GM21367 (cell line): ENCODE measurements around the gene PNCK.

Source experiments
- ATAC-seq: cut with Tn5 transposase; IDR thresholded peaks from one replicate; pipeline ENCODE4 v1.9.1; 2021; ENCODE audit not compliant: unreplicated experiment

PNCK gene

DNA sequence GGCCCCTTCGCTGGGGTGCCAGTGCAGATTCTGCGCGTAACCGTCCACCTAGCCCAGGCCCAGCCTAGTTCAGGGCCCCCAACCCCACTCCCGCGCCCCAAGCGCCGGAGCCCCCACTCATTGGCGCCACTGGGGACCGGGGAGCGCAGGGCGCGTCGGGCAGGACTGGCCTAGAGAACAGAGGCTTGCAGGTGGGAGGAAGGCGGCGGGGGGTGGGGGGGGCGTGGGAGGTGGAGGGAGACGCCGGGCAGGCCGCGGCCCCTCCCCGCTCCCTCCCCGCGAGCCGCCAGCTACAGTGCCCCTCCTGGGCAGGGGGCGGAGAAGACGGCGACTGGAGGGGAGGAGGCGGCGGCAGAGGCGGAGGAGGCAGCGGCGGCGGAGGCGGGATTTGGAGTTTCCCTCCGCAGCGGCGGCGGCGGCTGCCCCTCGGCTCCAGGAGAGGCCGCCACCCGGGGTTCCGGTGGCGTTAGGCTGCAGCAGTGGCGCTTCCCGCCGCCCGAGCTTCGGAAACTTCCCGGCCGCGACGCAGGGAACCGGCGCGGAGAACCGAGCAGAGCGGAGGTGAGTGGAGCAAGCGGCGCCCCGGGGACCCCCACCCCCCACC, 31.5 kb downstream of the PNCK start:
- no peak for ATAC-seq

DNA sequence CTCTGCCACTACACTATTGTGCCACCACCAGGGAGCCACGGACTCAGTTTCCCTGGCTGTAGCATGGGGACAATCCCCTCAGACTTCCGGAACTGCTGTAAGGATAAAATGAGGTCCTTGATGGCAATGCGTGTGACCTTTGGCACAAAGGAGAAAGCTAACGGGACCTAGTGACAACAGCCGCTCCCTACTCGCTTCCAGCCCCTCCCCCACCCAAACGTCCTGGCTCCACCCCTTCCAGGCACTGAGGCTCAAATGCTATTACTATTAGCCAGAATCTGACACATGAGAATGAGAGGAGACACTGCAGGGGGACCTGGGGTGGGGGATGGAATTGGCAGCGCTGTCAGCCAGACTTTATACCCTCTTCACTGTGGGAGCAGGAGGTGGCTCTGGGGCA, 32.0 kb downstream of the PNCK start:
- ATAC-seq = no peak

DNA sequence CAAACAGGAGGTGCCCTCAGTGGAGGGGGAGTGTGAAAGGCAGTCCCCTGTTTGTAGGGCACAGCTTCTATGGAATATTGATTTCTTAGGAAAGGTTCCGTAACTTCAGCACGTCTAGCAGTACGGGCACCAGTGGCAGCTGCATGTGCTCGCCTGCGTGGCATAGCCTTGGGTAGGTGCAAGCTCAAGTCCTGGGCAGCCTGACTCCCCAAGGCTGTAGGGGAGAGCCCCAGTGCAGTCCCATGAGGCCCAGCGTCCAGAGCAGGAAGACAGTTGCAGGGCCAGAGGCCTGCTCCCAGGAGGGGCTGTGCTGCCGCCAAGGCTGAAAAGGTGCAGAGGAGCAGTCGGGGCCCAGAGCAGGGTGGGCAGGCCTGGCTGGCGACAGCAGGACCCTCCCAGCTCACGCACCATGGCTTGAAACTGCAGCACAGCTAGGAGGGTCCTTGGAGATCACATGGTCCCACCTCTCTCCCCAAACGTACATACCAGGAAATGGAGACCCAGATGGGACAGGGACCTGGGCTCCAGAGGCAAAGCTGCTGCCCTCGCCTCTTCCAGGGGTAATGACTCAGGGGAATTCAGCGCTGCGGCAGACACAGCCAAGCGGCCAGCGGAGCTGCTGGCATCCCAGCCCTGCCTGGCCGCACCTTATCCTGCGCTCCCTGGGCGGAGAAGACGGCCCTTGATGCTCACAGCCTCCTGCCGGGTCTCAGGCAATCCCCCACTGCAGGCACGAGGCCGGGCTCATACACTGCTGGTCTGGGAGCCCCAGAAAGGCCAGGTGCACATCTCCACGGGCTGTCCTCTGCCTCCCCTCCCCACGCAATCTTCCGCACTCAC, 32.7 kb downstream of the PNCK start:
- ATAC-seq = no peak

DNA sequence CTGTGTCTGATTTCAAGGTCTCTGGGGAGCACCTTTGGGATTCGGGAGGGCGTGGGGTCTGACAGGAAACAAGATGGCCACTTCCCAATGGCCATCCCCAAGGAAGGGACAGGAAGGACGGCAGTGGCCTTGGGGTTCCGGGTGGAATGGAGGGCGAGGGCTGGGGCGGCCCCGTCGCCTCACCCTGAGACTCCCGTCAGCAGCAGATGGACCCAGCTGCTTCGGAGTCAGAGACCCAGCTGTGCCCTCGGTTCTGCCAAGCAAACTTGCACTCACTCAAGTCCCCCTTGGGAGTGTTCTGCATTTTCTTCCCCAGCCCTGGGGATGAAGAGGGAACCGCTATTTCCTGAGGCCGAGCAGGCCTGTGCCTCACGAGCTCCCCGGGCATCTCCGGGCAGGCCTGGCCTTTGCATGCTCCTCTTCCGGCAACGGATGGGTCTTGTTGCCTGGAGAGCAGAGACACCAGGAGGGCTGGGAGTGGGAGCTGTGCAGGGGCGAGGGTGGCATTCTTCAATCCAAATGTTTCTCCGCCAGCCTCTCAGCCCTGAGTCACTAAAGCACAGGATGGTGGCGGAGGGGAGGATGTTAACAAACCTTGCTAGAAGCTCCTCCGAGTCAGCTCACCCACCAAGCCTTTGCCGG, 33.4 kb downstream of the PNCK start:
- no peak for ATAC-seq

DNA sequence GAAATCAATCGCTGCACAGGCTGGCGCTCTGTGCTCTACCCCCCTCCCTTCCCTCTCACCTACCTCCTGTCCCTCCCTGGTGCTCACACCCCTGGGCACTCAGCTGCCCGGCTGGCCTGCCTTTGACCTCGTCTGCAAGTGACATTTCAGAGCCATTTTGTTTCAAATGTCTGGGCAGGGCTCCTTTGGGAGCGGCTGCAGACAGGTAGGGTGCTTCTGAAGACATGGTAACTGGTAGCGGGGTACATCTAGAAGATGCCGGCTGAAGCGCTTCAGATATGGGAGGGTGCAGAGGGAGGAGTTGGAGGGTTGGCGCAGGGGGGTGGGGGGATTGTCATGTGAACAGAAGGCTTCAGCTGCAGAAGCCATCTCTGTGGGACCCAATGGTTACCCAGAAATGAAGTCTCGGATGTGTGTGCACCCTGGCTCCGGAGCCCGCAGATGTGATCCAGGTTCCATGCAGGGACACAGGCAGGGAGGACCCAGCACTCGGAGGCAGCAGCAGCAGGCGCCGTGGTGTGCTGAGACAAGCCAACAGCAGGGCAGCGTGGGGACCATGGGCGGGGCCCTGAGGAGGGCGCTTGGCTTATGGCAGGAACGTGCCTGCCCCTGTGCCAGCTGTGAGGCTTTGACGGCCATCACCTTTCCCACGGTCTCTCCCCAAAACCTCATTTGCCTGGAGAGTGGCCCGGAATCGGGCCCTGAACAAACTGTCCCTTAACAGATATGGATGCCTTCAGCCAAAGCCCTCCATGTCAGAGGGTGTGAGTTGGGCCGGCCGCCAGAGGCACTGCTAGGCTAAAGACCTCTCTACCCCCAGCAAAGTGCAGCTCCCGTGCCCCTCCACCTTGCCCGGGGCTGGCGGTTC, 34.2 kb downstream of the PNCK start:
- no peak for ATAC-seq

DNA sequence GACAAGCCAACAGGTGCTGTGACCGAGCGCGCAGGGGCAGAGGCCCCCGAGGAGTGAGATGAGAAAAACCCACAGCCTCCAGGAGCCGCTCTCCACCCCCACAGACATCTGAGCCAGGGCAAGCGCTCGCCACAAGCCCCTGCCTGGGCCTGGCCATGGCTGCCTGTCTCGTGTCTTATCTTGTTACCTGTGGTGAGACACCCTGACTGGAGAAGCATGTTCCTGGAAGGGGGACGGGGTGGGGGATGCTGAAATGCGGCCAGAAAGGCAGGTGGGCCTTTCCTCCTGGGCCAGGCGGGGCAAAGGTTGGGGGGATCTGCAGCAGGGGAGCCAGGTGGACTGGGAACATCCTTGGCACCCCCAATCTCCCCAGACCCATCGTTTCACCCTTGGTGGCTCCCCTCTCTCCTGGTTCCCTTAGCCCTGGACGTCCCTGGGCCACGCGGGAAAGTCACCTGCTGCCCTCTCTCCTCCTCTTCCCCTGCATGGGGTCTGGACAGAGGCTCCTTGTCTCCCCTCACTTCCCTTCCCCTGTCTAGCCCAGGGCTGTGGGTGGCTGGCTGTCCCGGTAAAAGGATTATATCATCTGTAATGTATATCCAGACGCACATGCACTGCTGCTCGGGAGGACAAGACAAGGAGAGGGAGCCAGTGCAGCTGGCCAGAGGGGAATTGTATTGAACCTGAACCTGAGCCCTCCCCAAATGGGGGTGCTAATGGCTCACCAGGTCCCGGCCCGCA, 35.0 kb downstream of the PNCK start:
- no peak for ATAC-seq

DNA sequence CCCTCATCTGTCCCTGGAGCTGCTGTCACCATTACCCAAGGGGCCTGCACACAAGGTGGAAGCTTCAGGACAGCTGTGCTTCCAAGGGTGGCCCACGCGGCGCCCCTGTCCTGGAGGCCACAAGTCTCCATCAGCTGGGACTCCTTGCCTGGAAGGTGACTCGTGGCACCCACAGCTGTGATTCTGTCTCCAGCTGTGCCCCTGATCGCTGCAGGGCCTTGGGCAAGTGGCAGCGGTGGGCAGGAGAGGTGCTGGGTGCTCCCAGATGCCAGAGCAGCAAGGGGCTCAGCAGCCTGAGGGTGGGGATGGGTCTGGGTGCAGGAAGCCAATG, 35.6 kb downstream of the PNCK start:
- ATAC-seq = no peak

DNA sequence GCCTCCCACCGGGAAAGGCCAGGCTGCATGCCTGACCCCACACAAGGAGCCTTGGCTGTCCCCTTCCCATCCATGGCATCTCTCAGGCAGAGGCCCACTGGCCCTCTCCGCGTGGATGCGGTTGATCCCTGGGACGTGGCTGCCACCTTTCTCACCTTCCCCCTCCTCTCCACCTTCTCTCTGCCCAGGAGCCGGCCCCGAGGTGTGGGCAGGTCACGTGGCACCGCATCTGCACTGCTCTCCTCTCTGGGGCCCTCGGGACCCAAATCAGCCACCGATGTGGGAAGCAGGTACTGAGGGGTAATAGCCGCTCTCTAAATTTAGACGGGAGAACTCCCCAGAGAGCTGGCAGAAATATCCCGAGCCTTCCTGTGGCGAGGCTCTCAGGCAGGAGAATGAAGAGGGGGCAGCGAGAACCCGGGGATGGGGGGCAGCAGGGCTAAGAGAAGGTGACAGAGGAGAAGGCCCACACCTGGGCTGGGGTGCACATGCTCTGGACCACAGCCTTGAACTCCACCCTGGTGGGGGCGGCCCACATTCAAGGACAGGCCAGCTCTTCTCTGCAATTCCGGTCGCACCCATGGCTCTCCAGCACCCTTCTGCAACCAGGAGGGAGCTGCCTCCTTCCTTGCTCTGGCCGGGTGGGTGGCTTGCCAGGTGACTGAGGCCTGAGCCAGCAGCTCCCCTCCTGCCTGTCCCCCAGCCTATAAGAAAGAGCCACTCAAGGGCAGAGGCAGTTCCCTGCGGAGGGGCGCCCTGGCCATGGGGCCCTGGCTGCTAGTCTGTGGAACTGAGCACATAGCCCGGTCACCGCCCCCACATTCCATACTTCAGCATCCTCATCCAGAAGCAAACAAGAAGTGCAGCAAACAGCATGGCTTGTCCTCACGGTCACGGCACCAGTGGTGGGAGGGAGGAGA, 36.2 kb downstream of the PNCK start:
- no peak for ATAC-seq

DNA sequence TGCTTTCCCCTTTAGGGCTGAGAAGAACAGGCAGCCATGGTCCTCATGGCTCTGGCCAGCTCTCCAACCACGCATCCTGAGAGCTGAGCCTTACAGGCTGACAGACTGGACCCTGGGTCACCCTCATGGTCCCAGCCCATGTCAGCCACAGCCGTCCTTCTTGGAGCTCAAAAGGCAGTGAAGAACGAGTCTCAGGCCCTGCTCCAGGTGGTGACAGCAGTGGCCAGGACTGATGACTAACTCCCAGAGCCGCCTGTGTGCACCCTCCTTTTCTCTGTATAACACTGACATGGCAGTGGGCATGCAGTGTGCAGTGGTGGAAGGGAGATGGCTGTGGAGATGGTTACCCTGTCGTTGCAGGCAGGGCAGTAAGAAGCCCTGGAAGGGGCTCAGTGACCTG, 36.9 kb downstream of the PNCK start:
- no peak for ATAC-seq

DNA sequence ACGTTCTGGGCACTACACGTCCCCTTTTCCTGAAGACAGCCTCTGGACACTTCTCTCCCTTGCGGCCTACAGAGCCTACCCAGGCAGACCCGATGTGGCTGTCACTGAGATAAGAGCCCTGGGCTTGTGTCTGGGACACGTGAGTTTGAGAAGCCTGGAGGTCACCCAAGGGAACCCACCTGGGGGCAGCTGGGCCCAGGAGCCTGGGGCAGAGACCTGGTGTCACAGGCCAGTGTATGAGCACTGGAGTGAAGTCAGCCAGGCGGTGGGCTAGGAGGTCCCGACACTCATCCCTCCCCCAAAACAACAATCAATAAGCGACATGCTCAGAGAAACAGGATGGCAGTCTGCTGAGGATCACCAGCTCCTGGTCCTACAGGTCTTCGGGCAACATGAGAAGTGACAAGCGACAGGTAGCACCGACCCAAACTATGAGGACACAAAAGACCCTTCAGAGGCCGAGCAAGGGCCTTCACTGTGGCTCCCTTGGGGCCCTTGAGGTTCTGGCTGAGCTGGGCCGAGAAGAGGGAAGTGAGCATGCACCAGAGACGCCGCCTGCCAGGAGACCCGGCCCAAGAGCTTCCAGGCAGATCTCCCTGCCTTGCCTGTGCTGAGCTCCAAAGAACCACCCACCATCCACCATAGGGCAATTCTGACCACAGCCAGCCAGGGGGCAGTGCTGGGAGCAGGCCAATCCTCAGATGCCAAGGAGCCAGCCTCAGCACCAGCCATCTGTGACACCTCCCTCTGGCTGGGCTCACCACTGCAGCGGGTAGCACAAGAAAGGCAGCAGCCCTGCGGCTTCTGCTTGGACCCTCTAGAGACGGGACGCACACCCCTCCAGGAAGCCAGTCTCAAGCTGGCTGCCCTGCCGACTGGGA, 37.6 kb downstream of the PNCK start:
- no peak for ATAC-seq

DNA sequence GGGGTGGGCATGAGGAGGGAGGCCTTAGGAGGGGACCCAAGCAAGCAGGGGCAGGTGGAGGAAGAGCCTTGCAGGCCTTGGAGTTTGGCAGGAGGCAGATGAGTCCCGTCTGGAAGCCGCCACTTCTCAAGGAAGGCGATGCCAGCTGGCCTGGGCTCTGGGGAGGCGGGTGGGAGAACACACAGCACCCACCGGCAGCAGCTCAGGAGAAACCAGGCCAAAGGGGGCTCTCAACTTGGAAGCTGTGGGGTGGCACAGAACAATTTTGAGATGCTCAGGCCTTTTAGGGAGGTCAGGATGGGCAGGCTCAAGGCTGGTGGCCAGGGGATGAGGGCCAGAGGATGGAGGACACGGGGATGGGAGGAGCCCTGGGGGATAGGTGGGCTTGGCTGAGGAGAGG, 38.2 kb downstream of the PNCK start:
- ATAC-seq = no peak

DNA sequence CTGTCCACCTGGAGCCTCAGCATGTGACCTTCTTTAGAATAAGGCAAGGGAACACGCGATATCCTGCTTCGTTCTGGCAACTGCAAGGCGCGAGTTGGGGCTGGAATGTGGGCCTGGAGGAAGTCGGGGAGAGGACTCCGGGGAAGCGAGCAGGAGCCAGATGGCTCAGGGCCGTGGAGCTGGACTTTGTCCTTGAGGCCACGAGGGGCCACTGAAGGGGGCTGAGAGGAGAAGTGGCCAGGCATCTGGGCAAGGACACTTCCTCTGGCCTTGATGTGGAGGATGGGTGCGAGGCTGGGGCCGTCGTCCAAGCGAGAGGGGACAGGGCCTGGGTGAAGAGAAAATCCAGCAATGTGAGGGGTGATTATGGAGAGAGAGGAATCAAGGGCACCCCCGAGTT, 38.8 kb downstream of the PNCK start:
- no peak for ATAC-seq

DNA sequence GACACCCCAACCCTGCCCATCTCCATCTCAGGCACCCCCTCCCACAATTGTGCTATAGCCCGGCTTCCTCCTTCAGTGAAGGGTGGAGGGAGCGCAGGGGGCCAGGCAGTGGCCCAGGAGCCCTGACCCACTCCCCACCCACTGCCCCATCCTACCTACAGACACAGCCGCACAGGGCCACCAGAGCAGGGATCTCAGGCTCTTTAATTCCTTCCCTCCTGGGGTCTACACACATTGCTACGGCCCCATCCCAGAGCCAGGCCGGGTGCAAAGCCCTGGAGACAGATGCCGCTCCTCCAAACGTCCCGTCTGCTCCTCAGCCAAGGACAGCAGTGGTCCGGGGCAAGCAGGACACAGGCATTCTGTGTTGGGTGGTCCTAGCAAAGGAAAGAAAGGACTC, 39.4 kb downstream of the PNCK start:
- no peak for ATAC-seq

DNA sequence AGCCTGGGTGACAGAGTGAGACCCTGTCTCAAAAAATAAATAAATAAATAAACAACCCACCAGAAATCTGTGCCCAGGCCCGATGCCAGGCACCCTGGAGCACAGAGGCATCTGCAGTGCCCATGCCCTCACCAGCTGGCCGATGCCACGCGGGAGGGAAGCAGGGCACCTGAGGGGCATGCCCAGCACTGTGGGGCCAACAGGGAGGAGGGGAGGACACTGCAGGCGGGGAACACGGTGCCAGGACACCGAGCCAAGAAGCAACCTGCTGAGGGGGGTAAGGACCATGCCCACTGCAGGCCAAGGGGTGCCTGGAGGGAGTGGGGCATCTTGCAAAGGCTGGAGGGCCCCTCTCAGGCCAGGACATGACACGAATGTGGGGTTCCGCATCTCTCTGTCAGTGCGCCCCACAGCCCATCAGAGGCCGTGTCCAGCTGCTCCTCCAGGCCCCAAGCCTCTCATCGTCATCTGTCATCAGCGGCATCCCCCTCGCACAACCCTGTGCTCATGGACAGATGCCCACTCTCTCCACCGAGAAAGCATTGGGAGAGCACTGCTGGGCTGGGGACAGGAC, 39.9 kb downstream of the PNCK start:
- no peak for ATAC-seq

DNA sequence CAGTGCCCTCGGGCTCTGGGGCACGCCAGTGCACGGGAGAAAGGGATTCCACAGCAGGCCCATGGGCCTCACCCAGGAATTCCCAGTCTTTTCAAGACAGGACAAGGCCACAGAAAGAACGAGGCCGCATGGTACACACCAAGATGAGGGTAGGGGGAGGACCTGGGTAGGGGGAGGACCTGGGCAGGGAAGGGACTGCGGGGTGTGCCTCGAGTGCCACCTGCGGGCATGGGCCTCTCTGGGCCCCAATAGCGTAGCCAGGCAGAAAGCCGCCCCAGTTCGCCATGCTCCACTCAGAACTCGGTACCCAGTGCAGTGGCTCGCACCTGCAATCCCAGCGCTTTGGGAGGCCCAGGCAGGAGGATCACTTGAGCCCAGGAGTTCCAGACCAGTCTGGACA, 40.6 kb downstream of the PNCK start:
- no peak for ATAC-seq

DNA sequence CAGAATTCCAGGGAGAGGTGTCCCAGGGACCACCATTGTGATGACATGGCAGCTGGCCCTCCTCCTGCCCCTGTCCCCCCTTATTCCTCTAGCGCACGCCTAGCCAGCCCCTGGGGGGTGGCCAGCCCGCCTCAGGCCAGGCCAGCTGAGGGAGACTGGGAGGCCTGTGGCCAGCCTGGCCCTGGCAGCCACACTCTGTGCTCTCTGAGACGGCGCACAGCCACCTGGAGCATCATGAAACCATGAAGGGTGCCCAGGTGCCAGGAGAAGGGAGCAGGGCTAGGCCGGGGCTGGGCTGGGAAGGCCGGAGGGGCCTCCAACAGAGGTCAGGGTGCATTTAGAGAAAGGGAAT, 41.0 kb downstream of the PNCK start:
- no peak for ATAC-seq

DNA sequence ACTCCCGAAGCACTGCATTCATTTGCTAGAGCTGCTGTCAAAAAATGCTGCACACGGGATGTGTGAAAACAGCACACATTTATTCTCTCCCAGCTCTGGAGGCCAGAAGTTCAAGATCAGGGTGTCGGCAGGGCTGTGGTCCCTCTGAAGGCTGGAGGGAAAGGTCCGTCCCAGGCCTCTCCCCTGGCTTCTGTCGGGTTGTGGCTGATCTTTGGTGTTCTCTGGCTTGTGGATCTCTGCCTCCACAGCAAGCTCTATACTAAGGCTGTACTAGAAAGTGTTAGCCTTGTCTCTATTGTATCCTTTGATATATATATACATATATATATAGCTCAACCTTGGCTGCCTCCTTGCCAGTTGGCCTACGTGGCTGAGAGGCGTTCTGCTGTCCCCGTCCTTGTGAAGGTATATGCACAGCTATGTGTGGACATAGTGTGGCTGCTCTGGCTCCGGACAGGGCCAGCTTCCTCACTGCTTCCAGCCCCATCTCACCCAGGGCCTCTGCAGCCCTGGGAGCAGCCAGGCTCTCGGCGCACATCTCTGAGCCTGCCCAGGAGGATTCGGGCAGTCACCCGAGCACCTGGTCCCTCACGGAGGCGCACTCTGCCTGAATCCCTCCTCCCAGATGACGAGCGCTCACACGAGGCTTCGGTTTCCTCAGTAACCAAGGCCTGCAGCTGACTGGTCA, 41.6 kb downstream of the PNCK start:
- ATAC-seq = no peak

DNA sequence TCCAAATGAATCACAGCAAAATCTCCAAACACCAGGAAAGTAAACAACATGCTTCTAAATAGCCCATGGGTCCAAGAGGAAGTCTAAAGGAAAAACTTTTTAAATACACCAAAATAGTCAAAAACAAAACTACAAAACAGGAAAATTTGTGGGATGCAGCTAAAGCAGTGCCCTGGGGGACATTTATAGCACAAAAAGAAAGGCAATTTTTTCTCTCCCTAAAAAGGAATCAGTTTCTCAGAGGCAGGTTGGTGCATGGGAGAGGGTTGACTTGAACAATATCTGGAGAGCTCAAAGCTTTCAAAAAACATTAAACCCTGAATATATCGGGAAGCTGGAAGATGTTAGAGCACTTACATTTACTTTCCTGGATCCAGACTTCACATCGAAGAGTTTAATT, 42.3 kb downstream of the PNCK start:
- no peak for ATAC-seq
